SU-DHL-6 (cell line): Measurements from ENCODE around the gene FBXW11.

ENCODE experiments used
- H2AFZ ChIP-seq: fragments of 200-600 bp; sonication (generic); 2 replicates; pipeline ENCODE4 v1.6.1; 2014; ENCODE audit warnings: low read depth, mild to moderate bottlenecking, moderate library complexity, mixed read lengths, antibody characterized with exemption, low read length; ENCODE audit not compliant: severe bottlenecking
- H3F3A ChIP-seq: fragments of 200-600 bp; shearing (Covaris generic); 2 replicates; pipeline ENCODE4 v1.6.0; 2016; ENCODE audit warnings: antibody characterized with exemption, mild to moderate bottlenecking; ENCODE audit not compliant: insufficient read depth
- H3K27ac ChIP-seq: fragments of 200-600 bp; sonication (generic); 2 replicates; pipeline ENCODE4 v1.5.1; 2016; ENCODE audit warnings: low read depth, mild to moderate bottlenecking, low read length, moderate library complexity, mixed read lengths
- H3K27me3 ChIP-seq: fragments of 200-600 bp; sonication (generic), shearing (Covaris generic); 2 replicates; pipeline ENCODE4 v1.6.0; 2014; ENCODE audit warnings: mild to moderate bottlenecking, low read length
- H3K36me3 ChIP-seq: fragments of 200-600 bp; sonication (generic); 2 replicates; pipeline ENCODE4 v1.6.1; 2014; ENCODE audit warnings: mild to moderate bottlenecking, low read length, mixed read lengths
- H3K4me2 ChIP-seq: fragments of 300-600, 200-600 bp; shearing (Covaris generic), sonication (generic); 2 replicates; pipeline ENCODE4 v1.6.0; 2014; ENCODE audit warnings: low read length, low read depth, mild to moderate bottlenecking; ENCODE audit not compliant: poor library complexity, severe bottlenecking
- H3K4me3 ChIP-seq: fragments of 200-600 bp; sonication (generic); 2 replicates; pipeline ENCODE4 v1.5.1; 2014; ENCODE audit warnings: antibody characterized with exemption, low read length, mild to moderate bottlenecking, mixed read lengths; ENCODE audit not compliant: insufficient read depth, poor library complexity, severe bottlenecking
- H3K79me2 ChIP-seq: fragments of 200-600 bp; sonication (generic); 2 replicates; pipeline ENCODE4 v1.6.1; 2014; ENCODE audit warnings: mild to moderate bottlenecking, low read length, moderate library complexity; ENCODE audit not compliant: insufficient read depth
- H3K9ac ChIP-seq: fragments of 200-600 bp; sonication (generic); 2 replicates; pipeline ENCODE4 v1.7.0; 2014; ENCODE audit warnings: mild to moderate bottlenecking, low read length
- H3K9me2 ChIP-seq: fragments of 200-600 bp; sonication (generic); replicated peaks from 2 replicates; pipeline ENCODE4 v1.6.1; 2014; ENCODE audit warnings: low read length; ENCODE audit not compliant: insufficient read depth
- H3K9me3 ChIP-seq: fragments of 200-600 bp; sonication (generic); 2 replicates; pipeline ENCODE4 v1.6.1; 2014; ENCODE audit warnings: low read length, mixed read lengths; ENCODE audit not compliant: insufficient read depth
- H4K20me1 ChIP-seq: fragments of 200-600 bp; sonication (generic); 2 replicates; pipeline ENCODE4 v1.6.1; 2014; ENCODE audit warnings: low read depth, mild to moderate bottlenecking, antibody characterized with exemption, low read length, moderate library complexity, mixed read lengths
- EZH2phosphoT487 ChIP-seq: fragments of 200-600 bp; sonication (generic), shearing (Covaris generic); conservative IDR thresholded peaks from 2 replicates; pipeline ENCODE4 v1.6.1; 2018; ENCODE audit warnings: mild to moderate bottlenecking, antibody characterized with exemption, low read length, moderate library complexity, mixed read lengths
- TF ChIP-seq, protein P1 (sequence below): fragments of 200-600 bp; sonication (generic); IDR thresholded peaks from one replicate; pipeline ENCODE4 v1.5.1; 2017; ENCODE audit warnings: antibody characterized with exemption, mild to moderate bottlenecking, low read length, moderate library complexity; ENCODE audit not compliant: insufficient read depth, poor library complexity, severe bottlenecking

The FBXW11 gene

DNA sequence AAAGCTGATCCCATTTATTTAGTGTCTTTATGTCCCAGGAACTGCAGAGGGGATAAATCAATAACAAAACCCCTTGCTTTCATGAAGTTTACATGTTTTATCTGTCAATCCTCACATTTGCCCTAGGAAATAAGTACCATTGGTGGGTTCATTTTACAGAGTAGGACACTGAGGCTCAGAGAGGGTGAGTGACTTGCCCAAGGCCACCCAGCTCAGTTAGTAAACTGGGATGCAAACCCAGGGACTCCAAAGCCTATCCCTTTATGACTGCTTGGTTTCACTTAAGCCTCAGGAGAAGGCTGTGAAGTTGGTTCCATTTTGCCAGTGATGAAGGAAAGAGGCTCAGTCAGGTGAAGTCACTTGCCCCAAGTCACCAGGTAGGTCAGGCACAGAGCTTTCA, 168.9 kb downstream of the FBXW11 start:
- no peak overlapping the region for H3K4me2 ChIP-seq
- H2AFZ ChIP-seq: no peak overlapping the region
- no peak overlapping the region for H3K4me3 ChIP-seq
- no peak overlapping the region for H3K9ac ChIP-seq
- no peaks in the 10 kb centered on the region for H3F3A ChIP-seq
- H3K36me3 ChIP-seq: no peaks in the 10 kb centered on the region
- H3K27ac ChIP-seq: no peak overlapping the region
- no peaks in the 10 kb centered on the region for H3K79me2 ChIP-seq
- no peaks in the 10 kb centered on the region for H4K20me1 ChIP-seq
- TF ChIP-seq EZH2phosphoT487: no peak
- TF ChIP-seq, protein P1, sequence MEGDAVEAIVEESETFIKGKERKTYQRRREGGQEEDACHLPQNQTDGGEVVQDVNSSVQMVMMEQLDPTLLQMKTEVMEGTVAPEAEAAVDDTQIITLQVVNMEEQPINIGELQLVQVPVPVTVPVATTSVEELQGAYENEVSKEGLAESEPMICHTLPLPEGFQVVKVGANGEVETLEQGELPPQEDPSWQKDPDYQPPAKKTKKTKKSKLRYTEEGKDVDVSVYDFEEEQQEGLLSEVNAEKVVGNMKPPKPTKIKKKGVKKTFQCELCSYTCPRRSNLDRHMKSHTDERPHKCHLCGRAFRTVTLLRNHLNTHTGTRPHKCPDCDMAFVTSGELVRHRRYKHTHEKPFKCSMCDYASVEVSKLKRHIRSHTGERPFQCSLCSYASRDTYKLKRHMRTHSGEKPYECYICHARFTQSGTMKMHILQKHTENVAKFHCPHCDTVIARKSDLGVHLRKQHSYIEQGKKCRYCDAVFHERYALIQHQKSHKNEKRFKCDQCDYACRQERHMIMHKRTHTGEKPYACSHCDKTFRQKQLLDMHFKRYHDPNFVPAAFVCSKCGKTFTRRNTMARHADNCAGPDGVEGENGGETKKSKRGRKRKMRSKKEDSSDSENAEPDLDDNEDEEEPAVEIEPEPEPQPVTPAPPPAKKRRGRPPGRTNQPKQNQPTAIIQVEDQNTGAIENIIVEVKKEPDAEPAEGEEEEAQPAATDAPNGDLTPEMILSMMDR: no peak
- 0 out of 2 replicates have a peak, but pooled peaks cover 2% of the 10 kb centered on the region for H3K27me3 ChIP-seq
- no peaks in the 10 kb centered on the region for H3K9me2 ChIP-seq
- H3K9me3 ChIP-seq: no peaks in the 10 kb centered on the region

DNA sequence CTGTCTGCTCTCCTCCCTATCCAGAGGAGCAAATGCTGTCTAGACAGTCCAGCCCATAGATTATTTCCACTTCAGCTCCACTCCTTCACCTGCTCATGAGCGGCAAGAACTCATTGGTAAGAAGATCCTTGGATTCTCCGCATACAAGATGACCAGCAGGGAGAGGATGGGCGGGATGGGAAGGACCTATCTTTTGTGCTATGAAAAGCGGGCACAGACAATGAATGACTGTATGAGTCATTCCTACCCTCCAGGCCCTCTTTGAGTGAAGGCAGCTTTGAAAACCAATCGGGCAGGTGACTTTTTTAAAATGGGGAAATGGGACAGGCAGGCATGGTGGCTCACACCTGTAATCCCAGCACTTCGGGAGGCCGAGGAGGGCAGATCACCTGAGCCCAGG, 171.4 kb downstream of the FBXW11 start:
- Histone ChIP-seq H3K4me3 (no peak overlapping the region), H3K9ac (no peak overlapping the region)

DNA sequence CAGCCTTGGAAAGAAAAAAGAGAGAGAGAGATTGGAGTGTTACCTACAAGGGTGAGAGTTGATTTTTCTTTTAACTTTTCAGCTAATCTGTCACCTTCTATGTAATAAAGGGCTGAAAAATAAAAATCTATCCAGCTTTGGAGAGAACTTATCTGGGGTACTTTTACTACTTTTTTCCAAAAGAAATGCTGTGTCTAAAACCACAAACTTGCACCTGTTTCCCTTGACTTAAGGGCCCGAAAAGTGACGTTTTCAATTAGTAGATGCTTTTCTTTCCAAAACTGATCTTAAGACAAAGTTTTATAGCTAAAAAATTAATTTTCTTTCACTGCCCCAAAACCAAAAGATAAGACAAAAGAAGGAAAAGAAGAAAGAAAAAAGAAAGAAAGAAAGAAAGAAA, 172.0 kb downstream of the FBXW11 start:
- Histone ChIP-seq H3K27ac (no peak overlapping the region), H3K27me3 (0 out of 2 replicates have a peak, but pooled peaks cover 6% of the 10 kb centered on the region), H4K20me1 (no peaks in the 10 kb centered on the region), H3K9me3 (no peaks in the 10 kb centered on the region), H3K79me2 (no peaks in the 10 kb centered on the region), H3K9me2 (no peaks in the 10 kb centered on the region), H3K4me3 (no peak overlapping the region), H2AFZ (no peak overlapping the region), H3K36me3 (no peaks in the 10 kb centered on the region), H3K9ac (no peak overlapping the region), H3K4me2 (no peak overlapping the region), H3F3A (no peaks in the 10 kb centered on the region)
- no peak for TF ChIP-seq EZH2phosphoT487
- TF ChIP-seq, protein P1: no peak

More for the DNA sequence above, 171.4 kb downstream of the FBXW11 start:
- Histone ChIP-seq H3K27ac (no peak overlapping the region), H3F3A (no peaks in the 10 kb centered on the region), H3K36me3 (no peaks in the 10 kb centered on the region), H3K9me2 (no peaks in the 10 kb centered on the region), H3K9me3 (no peaks in the 10 kb centered on the region), H3K27me3 (0 out of 2 replicates have a peak, but pooled peaks cover 6% of the 10 kb centered on the region), H2AFZ (no peak overlapping the region), H3K79me2 (no peaks in the 10 kb centered on the region), H3K4me2 (no peak overlapping the region), H4K20me1 (no peaks in the 10 kb centered on the region)
- TF ChIP-seq, protein P1: no peak
- TF ChIP-seq EZH2phosphoT487: no peak
